SK-N-SH treated with all-trans-retinoic acid at 6 μM for 48 hours (cell line): ENCODE measurements around the gene KDM4C.

Experiments used
- ZFP3 ChIP-seq: fragments of 250-450 bp; sonication (Bioruptor Pico); IDR thresholded peaks from 2 replicates; pipeline ENCODE4 v1.5.0; 2020; ENCODE audit warnings: mild to moderate bottlenecking, moderate library complexity
- ZFP30 ChIP-seq: fragments of 450-650 bp; formaldehyde crosslinking; IDR thresholded peaks from 2 replicates; pipeline ENCODE4 v1.5.0; 2022; ENCODE audit warnings: mild to moderate bottlenecking, moderate library complexity

- TF ChIP-seq ZFP30 (CRISPR knock-in tag) (no peak), ZFP3 (CRISPR knock-in tag) (no peak)
These were observed 165.3 kb downstream of the KDM4C start for GRCh38 chr9:6923086-6923485.
